Endothelial cell of umbilical vein (primary cell): ENCODE measurements around the gene SYN1. TPM values are rescaled to one million over a fixed set of nuclear protein-coding genes. Genes with fewer than 3 reads are reported as not detected.

Source experiments
- BruUV-seq: library from RNA; stranded (reverse); fragments of 400-500 nt; replicated peaks from 2 replicates; lab custom pipeline; 2021; lab: Mats Ljungman, UMichigan
- CTCF ChIA-PET: fragments of 300-600, 350-600 bp; sonication (Branson Sonifier 250); formaldehyde crosslinking; loops from one replicate; lab custom pipeline; 2021; ENCODE audit warnings: antibody characterized with exemption, inconsistent platforms; lab: Charles Lee
- POLR2A ChIA-PET: fragments of 300-600, 350-600 bp; sonication (Branson Sonifier 250); formaldehyde crosslinking; loops from one replicate; lab custom pipeline; 2021; ENCODE audit warnings: antibody characterized with exemption, inconsistent platforms; lab: Charles Lee
- DNase-seq: peaks from one replicate; pipeline ENCODE4 v3.0.0-alpha.2; 2011; ENCODE audit warnings: low read depth, low spot score
- FAIRE-seq: peaks from 2 replicates; lab custom pipeline; 2011; peaks lifted over from hg19 to GRCh38; lab: Jason Lieb, UNC
- H2AFZ ChIP-seq: 2 replicates; pipeline ENCODE4 v1.6.0; 2012; ENCODE audit warnings: low read depth, low read length, control low read depth, inconsistent platforms
- H3K27ac ChIP-seq: 2 replicates; pipeline ENCODE4 v1.5.1; 2011; ENCODE audit warnings: low read depth, mild to moderate bottlenecking, control low read depth, low read length, moderate library complexity; ENCODE audit not compliant: insufficient read depth
- H3K27me3 ChIP-seq, 2 experiments: 2 replicates each; pipeline versions ENCODE4 v1.6.0 to v1.6.1; 2011; ENCODE audit warnings: low read length in 2 of 2, mixed read lengths in 1 of 2; ENCODE audit not compliant: control insufficient read depth in 2 of 2, insufficient read depth in 2 of 2
- H3K36me3 ChIP-seq, 2 experiments: 2 replicates in 1 of 2; 3 replicates in 1 of 2; pipeline ENCODE4 v1.5.1; 2011; ENCODE audit warnings: low read length in 2 of 2, mild to moderate bottlenecking in 1 of 2, moderate library complexity in 1 of 2; ENCODE audit not compliant: control insufficient read depth in 2 of 2, insufficient read depth in 2 of 2; ENCODE audit errors: extremely low read depth in 1 of 2
- H3K4me1 ChIP-seq: 3 replicates; pipeline ENCODE4 v1.5.1; 2011; ENCODE audit warnings: mild to moderate bottlenecking, low read length; ENCODE audit not compliant: control insufficient read depth, insufficient read depth; ENCODE audit errors: extremely low read depth
- H3K4me2 ChIP-seq: 2 replicates; pipeline ENCODE4 v1.6.1; 2011; ENCODE audit warnings: low read length, control low read depth, mixed read lengths; ENCODE audit not compliant: insufficient read depth
- H3K4me3 ChIP-seq, 3 experiments: fragments of 200-600 bp in 1 of 3; sonication (generic), shearing (Covaris generic) in 1 of 3; replicated peaks in 1 of 3; 2 replicates each; pipeline ENCODE4 v1.5.1; 2011 to 2016; ENCODE audit warnings: control low read depth in 3 of 3, low read length in 3 of 3, mild to moderate bottlenecking in 2 of 3, inconsistent platforms in 1 of 3, low read depth in 1 of 3, moderate library complexity in 1 of 3; ENCODE audit not compliant: insufficient read depth in 1 of 3
- H3K79me2 ChIP-seq: 2 replicates; pipeline ENCODE4 v1.6.0; 2012; ENCODE audit warnings: low read length, inconsistent platforms; ENCODE audit not compliant: control insufficient read depth, insufficient read depth
- H3K9ac ChIP-seq: replicated peaks from 2 replicates; pipeline ENCODE3; 2011; ENCODE audit warnings: low read length, control low read depth; ENCODE audit not compliant: insufficient read depth; ENCODE audit errors: extremely low read depth
- H3K9me1 ChIP-seq: replicated peaks from 3 replicates; pipeline ENCODE4 v1.6.0; 2011; ENCODE audit warnings: mild to moderate bottlenecking, low read length; ENCODE audit not compliant: control insufficient read depth, insufficient read depth; ENCODE audit errors: extremely low read depth
- H3K9me3 ChIP-seq: replicated peaks from 2 replicates; pipeline ENCODE4 v1.5.1; 2012; ENCODE audit warnings: low read length, inconsistent platforms; ENCODE audit not compliant: control insufficient read depth, insufficient read depth
- H4K20me1 ChIP-seq: replicated peaks from 2 replicates; pipeline ENCODE3; 2011; ENCODE audit warnings: mild to moderate bottlenecking, low read length; ENCODE audit not compliant: control insufficient read depth, insufficient read depth; ENCODE audit errors: extremely low read depth
- EZH2 ChIP-seq: IDR thresholded peaks from 2 replicates; pipeline ENCODE4 v1.6.1; 2012; ENCODE audit warnings: borderline replicate concordance, low read depth, mild to moderate bottlenecking, moderate library complexity, low read length, inconsistent platforms; ENCODE audit not compliant: severe bottlenecking
- FOS ChIP-seq: IDR thresholded peaks from 2 replicates; pipeline ENCODE4 v1.6.1; 2011; ENCODE audit warnings: mild to moderate bottlenecking, low read length, moderate library complexity, borderline replicate concordance; ENCODE audit not compliant: insufficient read depth
- GATA2 ChIP-seq: IDR thresholded peaks from 2 replicates; pipeline ENCODE4 v1.7.0; 2011; ENCODE audit warnings: low read depth, mild to moderate bottlenecking, moderate library complexity, mixed read lengths, low read length; ENCODE audit not compliant: insufficient read length, insufficient read depth
- JUN ChIP-seq: IDR thresholded peaks from 2 replicates; pipeline ENCODE4 v1.6.1; 2011; ENCODE audit warnings: borderline replicate concordance, low read depth; ENCODE audit not compliant: insufficient read length, insufficient read depth
- MYC ChIP-seq: IDR thresholded peaks from one replicate; pipeline ENCODE4 v1.6.1; 2011; ENCODE audit warnings: mild to moderate bottlenecking, low read depth, low read length
- POLR2A ChIP-seq: IDR thresholded peaks from 2 replicates; pipeline ENCODE4 v1.6.1; 2012; ENCODE audit warnings: low read depth, mild to moderate bottlenecking, control low read depth, low read length
- POLR2AphosphoS5 ChIP-seq: IDR thresholded peaks from 2 replicates; pipeline ENCODE4 v1.6.1; 2012; ENCODE audit warnings: low read depth, mild to moderate bottlenecking, control low read depth, low read length, moderate library complexity; ENCODE audit not compliant: insufficient read depth
- dilution Hi-C: fragments of 300-500 bp; cut with MboI; formaldehyde crosslinking; loops from one replicate; pipeline ENCODE4 v1.15.0; 2019; ENCODE audit warnings: low sequenced_read_pairs; ENCODE audit not compliant: extremely low pct_ligation_motif_present
- intact Hi-C: fragments of 100-400 bp; cut with micrococcal nuclease; formaldehyde crosslinking; loops from one replicate; pipeline ENCODE4 v1.10.0; 2022
- polyA plus RNA-seq, 4 experiments: library from polyadenylated mRNA; depleted of rRNA in 3 of 4; stranded (reverse) in 3 of 4; unstranded in 1 of 4; fragments of >200 nt; gene quantifications; 2 replicates each; pipeline versions ENCODE4 v1.2.1 to v1.2.3, GENCODE V29; 2011 to 2012; ENCODE audit warnings: missing spikeins in 1 of 4
- total RNA-seq: library from RNA; stranded (reverse); gene quantifications from 2 replicates; pipeline ENCODE4 v1.2.3, GENCODE V29; 2021
- TF ChIP-seq, protein P1 (sequence below), 2 donors: IDR thresholded peaks; 1 replicate in 1 of 2; 2 replicates in 1 of 2; pipeline ENCODE4 v1.5.1; 2011; ENCODE audit warnings: low read length in 2 of 2, mild to moderate bottlenecking in 2 of 2, moderate library complexity in 2 of 2, control low read depth in 1 of 2, inconsistent platforms in 1 of 2, low read depth in 1 of 2; ENCODE audit not compliant: insufficient read depth in 1 of 2; ENCODE audit errors: extremely low read depth in 1 of 2
- TF ChIP-seq, protein P2 (sequence below): IDR thresholded peaks from 2 replicates; pipeline ENCODE4 v1.6.1; 2011; ENCODE audit not compliant: insufficient read depth, insufficient read length

The SYN1 gene
- total and polyA plus RNA-seq, 2 donors (not counting 3 experiments of a cell fraction or from before 2014, with no cell fraction given): not detected

GRCh38 chrX:47586043-47586787 lies 33.4 kb downstream of the SYN1 start:
- CTCF ChIA-PET: interaction anchor here (1.4 kb wide), 1 partner anchor 58 kb away, joined by 3 read pairs; no protein-coding TSS in a partner anchor
- POLR2A ChIA-PET: no interaction called here
- Histone ChIP-seq H3K9me1 (no peaks in the 10 kb centered on the region), H2AFZ (no peak overlapping the region), H4K20me1 (no peaks in the 10 kb centered on the region), H3K9me3 (no peaks in the 10 kb centered on the region), H3K4me2 (no peak overlapping the region), H3K4me1 (peaks cover 26% of the 10 kb centered on the region), H3K27me3 (no peaks in the 10 kb centered on the region), H3K9ac (no peak overlapping the region), H3K4me3 (no peak overlapping the region), H3K36me3 (peaks cover 0 to 2% of the 10 kb centered on the region in 2 experiments), H3K27ac (no peak overlapping the region), H3K79me2 (peaks cover 3% of the 10 kb centered on the region)
- no peak for FAIRE-seq
- dilution Hi-C loops: no loop called here
- DNase-seq: no peak
- no TSS peak for BruUV-seq
- TF ChIP-seq EZH2 (no peak), GATA2 (no peak), MYC (no peak), POLR2AphosphoS5 (no peak), FOS (no peak), JUN (no peak), POLR2A (no peak)
- TF ChIP-seq, protein P1, sequence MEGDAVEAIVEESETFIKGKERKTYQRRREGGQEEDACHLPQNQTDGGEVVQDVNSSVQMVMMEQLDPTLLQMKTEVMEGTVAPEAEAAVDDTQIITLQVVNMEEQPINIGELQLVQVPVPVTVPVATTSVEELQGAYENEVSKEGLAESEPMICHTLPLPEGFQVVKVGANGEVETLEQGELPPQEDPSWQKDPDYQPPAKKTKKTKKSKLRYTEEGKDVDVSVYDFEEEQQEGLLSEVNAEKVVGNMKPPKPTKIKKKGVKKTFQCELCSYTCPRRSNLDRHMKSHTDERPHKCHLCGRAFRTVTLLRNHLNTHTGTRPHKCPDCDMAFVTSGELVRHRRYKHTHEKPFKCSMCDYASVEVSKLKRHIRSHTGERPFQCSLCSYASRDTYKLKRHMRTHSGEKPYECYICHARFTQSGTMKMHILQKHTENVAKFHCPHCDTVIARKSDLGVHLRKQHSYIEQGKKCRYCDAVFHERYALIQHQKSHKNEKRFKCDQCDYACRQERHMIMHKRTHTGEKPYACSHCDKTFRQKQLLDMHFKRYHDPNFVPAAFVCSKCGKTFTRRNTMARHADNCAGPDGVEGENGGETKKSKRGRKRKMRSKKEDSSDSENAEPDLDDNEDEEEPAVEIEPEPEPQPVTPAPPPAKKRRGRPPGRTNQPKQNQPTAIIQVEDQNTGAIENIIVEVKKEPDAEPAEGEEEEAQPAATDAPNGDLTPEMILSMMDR (IDR thresholded peaks at IDR 0.05; ENCODE audit: extremely low read depth in 1 of 2, insufficient read depth in 1 of 2, low read depth in 1 of 2, low read length in 2 of 2): no peak
- TF ChIP-seq, protein P2, sequence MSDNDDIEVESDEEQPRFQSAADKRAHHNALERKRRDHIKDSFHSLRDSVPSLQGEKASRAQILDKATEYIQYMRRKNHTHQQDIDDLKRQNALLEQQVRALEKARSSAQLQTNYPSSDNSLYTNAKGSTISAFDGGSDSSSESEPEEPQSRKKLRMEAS: no peak
- intact Hi-C loops: no loop called here
